GM12801 (cell line): ENCODE measurements around the gene NRP2.

Source experiments
- TF ChIP-seq, protein P1 (sequence below): IDR thresholded peaks from one replicate; pipeline ENCODE4 v1.5.1; 2011; ENCODE audit warnings: control low read depth; ENCODE audit not compliant: insufficient read length; ENCODE audit errors: extremely low read depth

NRP2 gene

DNA sequence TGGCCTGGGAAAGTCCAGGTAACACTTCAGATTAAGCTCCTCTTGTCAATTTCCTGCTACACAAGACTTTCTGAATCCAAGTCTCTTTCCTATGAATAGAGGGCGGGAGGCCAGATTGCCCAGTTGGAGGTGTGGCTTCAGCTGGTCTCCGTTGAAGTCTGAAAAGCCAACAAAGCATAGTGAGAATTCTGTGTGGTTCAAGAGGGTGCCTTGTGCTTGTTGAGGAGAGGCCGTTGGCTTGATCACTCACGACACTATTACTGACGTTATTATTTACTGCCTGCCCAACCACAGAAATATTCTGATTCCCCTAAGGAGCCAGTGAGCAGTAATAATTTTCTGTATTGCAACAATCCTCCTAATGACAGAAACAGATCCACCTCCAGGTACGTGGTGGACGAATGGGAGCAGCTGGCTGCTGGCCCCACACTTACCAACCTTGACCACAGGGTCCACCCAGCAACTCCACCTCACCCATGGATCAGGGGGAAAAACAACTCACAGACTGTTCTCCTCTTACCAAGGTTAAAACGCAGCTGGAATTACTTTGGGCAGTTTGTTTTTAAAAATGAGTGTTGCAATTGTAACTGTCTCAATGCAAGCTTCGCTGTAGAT lies 21.9 kb downstream of the NRP2 start:
- TF ChIP-seq, protein P1, sequence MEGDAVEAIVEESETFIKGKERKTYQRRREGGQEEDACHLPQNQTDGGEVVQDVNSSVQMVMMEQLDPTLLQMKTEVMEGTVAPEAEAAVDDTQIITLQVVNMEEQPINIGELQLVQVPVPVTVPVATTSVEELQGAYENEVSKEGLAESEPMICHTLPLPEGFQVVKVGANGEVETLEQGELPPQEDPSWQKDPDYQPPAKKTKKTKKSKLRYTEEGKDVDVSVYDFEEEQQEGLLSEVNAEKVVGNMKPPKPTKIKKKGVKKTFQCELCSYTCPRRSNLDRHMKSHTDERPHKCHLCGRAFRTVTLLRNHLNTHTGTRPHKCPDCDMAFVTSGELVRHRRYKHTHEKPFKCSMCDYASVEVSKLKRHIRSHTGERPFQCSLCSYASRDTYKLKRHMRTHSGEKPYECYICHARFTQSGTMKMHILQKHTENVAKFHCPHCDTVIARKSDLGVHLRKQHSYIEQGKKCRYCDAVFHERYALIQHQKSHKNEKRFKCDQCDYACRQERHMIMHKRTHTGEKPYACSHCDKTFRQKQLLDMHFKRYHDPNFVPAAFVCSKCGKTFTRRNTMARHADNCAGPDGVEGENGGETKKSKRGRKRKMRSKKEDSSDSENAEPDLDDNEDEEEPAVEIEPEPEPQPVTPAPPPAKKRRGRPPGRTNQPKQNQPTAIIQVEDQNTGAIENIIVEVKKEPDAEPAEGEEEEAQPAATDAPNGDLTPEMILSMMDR: no peak

DNA sequence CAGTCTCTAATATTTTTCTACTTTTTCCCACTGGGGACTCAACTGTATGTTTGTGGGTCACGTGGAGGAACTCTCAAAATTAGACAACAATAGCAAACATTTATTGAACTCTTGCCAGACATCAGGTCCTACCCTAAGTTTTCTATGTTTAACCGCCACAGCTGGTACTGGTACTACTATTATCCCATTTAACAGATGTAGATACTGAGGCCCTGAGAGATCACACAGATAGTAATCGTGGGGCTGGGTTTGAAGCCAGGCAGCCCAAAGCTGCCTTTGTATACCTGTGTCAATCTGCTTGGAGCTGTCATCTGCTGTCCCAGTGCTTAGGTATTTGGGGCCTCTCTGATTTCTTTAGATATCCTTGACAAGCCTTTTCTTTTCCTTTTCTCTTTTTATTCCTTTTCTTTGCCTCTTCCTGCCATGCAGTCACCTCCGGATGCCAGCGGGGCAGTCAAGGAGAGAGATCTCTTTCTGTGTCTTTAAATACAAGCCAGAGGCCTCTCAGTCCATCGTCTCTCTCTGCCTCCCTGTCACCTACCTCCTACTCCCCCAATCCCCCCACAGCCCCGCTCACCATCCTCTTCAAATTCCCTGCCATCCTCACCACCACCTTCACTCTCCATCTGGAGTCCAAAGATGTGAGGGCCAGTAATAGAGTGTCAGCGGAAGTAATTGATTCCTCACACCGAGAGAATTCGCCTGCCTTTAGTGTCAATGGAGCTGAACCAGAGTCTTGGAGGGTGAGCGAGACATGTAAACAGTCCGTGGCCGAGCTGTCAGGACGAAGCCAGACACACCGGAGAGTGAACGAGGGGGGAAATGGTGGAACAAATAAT lies 23.4 kb downstream of the NRP2 start:
- TF ChIP-seq, protein P1: no peak

DNA sequence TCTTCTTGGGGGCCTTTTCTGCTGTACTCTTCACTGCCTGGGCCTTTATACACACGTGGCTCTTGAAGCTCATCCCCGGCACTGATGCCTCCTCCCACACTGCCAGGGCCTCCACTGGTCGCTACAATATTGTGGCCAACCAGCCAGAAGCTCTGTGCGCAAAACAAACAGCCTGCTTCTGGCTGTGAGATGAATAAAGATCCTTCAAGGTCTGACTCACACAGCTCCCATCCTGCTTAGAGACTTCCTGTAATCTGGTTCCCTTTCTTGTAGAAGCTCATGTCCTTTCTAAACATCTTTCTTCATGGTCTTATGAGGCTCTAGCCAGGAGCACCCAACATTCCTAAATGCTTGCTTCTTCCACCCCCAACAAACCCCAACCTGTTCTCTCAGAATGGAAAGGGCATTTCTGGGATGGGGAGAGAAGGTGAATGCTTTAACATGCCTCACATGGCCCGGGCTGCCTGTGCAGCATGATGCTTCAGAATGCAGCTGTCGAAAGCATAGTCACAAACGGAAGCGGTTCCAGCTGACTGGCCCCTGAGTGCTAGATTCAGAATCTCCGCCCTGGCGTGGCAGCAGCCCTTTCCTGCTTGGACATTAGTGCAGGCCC lies 24.6 kb downstream of the NRP2 start:
- TF ChIP-seq, protein P1: no peak

DNA sequence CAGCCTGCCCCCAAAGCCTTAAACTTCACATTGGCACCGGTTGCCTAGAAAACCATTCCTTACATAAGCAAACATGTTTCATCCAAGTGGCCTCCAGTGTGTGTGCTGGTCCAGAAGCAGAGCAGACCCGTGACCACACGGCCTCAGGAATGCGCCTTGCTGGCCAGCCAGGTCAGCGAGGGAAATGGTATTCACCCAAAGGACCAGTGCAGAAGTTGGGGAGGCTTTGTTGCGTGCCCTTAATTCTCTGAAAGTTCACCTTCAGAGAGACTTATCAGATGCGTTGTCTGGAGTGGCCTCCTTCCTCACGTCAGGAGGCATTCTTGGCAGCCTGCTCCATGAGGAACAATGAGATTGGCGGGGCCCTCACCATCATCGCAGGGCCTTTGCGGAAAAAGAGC lies 25.9 kb downstream of the NRP2 start:
- TF ChIP-seq, protein P1: no peak

DNA sequence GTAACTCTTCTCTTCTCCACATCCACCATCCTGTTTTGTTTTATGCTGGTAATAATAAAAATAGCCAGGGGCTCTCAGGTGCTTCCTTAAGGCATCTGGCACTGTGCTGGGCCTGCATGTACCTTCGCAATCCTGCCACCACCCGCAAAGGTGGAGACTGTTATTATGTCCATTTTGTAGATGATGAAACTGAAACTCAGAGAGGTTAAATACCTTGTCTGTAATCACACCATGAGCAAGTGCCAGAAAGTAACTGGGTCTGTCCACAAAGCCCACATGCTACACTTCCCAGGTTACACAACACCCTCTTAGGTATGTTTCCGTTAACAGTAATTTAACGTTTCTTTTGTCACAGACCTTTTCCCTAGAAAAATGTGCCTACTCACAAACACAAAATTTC lies 27.0 kb downstream of the NRP2 start:
- TF ChIP-seq, protein P1: no peak

DNA sequence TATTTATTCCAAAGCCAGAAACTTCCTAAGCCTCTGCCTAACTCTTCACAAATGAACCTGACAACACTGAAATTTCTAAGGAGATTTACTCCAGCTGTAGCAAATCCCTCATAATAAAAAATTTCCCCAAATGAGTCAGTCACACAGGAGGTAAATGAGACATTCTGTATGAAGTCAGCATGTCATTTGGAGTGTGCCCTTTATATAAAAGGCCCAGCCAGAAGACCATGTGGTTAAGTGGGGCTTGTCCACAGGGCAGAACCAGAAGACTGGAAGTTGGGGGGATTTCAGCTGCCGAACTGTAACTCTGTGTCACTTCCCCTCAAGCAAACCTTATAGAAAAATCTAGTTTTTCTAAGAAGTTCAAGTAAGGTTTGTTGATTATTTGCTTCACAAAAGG lies 30.2 kb downstream of the NRP2 start:
- TF ChIP-seq, protein P1: no peak

DNA sequence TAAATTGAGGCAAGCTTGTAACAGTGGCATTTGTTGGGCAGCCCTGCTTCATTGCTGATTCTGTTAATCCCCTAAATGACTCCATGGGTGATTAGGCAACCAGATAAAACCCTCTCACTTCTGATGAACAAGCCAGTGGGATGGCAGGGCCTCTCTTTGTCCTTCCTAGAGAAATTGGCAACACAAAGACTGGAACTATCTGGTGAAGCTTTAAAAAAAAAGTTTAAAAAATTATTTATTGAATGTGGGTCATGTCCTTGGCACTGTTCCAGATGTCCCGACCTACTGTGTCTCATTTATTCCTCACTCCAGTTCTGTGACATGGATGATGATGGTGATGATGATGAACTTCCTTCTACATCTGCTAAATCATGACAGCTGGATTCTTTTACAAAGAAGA lies 30.8 kb downstream of the NRP2 start:
- TF ChIP-seq, protein P1: no peak
